ENCODE data around the gene LMNA.
A peak's percentile ranks its signal among the peaks of the same experiment; 100 is the strongest.
"Not testable (repeated sequence)": the region's sequence is repeated elsewhere in the genome, so short reads cannot be mapped to it uniquely, and the experiment has no call there.

The LMNA gene

GRCh38 chr1:156172696-156173470 is 58.4 kb downstream of the LMNA start:
- DNase-seq = no peak
- no peak for TF ChIP-seq POLR2A (IDR thresholded peaks at IDR 0.05; ENCODE audit: low read length)
- no peak for TF ChIP-seq GATA1 (IDR thresholded peaks at IDR 0.05; ENCODE audit: low read depth, low read length)

- TF ChIP-seq POLR2A (IDR thresholded peaks at IDR 0.05; ENCODE audit: low read length) = no peak
- no peak for TF ChIP-seq GATA1 (IDR thresholded peaks at IDR 0.05; ENCODE audit: low read depth, low read length)
- no peak for DNase-seq
These were observed 62.2 kb downstream of the LMNA start for GRCh38 chr1:156176610-156177210.

GRCh38 chr1:156177919-156178654 is 63.6 kb downstream of the LMNA start:
- TF ChIP-seq GATA1 (IDR thresholded peaks at IDR 0.05; ENCODE audit: low read depth, low read length) (no peak), POLR2A (IDR thresholded peaks at IDR 0.05; ENCODE audit: low read length) (no peak)
- DNase-seq = no peak

- TF ChIP-seq GATA1 (IDR thresholded peaks at IDR 0.05; ENCODE audit: low read depth, low read length) = no peak
- no peak for TF ChIP-seq POLR2A (IDR thresholded peaks at IDR 0.05; ENCODE audit: low read length)
- DNase-seq = no peak
These were observed 66.0 kb downstream of the LMNA start for GRCh38 chr1:156180471-156180870.

GRCh38 chr1:156181391-156181924 is 66.9 kb downstream of the LMNA start:
- DNase-seq = not testable (repeated sequence)

- DNase-seq = not testable (repeated sequence)
These were observed 67.7 kb downstream of the LMNA start for GRCh38 chr1:156182010-156182779.

GRCh38 chr1:156186347-156187177 is 72.1 kb downstream of the LMNA start:
- peak in 1 of 2 experiments; percentile 19 for DNase-seq

Data from erythroblast (primary cell).